Ovary (tissue), 3 donors: ENCODE measurements around the gene ACSL6.

ENCODE experiments used
- CTCF ChIP-seq, 3 donors: fragments of 450-650 bp in 2 of 3; fragments of 200-600 bp in 1 of 3; IDR thresholded peaks; one replicate each; pipeline versions ENCODE4 v1.5.1 to v1.8.0; 2016 to 2022; ENCODE audit warnings: antibody characterized with exemption in 3 of 3, mild to moderate bottlenecking in 1 of 3
- POLR2A ChIP-seq: fragments of 450-650 bp; IDR thresholded peaks from one replicate; pipeline ENCODE4 v1.6.1; 2017; ENCODE audit warnings: antibody characterized with exemption, mild to moderate bottlenecking, moderate library complexity
- donor health status: DM: no; HTN: no; CAD: no.

GRCh38 chr5:132026516-132027008 is 15.1 kb upstream of the ACSL6 start:
- TF ChIP-seq POLR2A (no peak), CTCF (IDR thresholded peaks at IDR 0.05) (no peak)
